ENCODE data around the gene HOXA3.

The HOXA3 gene

GRCh38 chr7:27065709-27066108 lies 86.7 kb downstream of the HOXA3 start:
- H3K4me3 ChIP-seq (ENCODE audit: low read depth, low read length) = no peak overlapping the region
- no peak for TF ChIP-seq CTCF (IDR thresholded peaks at IDR 0.05; ENCODE audit: borderline replicate concordance, insufficient read depth, low read depth, low read length)

- TF ChIP-seq CTCF (IDR thresholded peaks at IDR 0.05; ENCODE audit: borderline replicate concordance, insufficient read depth, low read depth, low read length) = no peak
- H3K4me3 ChIP-seq (ENCODE audit: low read depth, low read length) = no peak overlapping the region
Measured at GRCh38 chr7:27064661-27065060, 87.7 kb downstream of the HOXA3 start.

- no peak overlapping the region for H3K4me3 ChIP-seq (ENCODE audit: low read depth, low read length)
- no peak for TF ChIP-seq CTCF (IDR thresholded peaks at IDR 0.05; ENCODE audit: borderline replicate concordance, insufficient read depth, low read depth, low read length)
Measured at GRCh38 chr7:27064159-27064558, 88.2 kb downstream of the HOXA3 start.

GRCh38 chr7:27062946-27063345 lies 89.4 kb downstream of the HOXA3 start:
- TF ChIP-seq CTCF (IDR thresholded peaks at IDR 0.05; ENCODE audit: borderline replicate concordance, insufficient read depth, low read depth, low read length) = no peak
- no peak overlapping the region for H3K4me3 ChIP-seq (ENCODE audit: low read depth, low read length)

Measured in GM12875 (cell line).